ENCODE results near the gene CFLAR. TPM values are rescaled to one million over a fixed set of nuclear protein-coding genes. Genes with fewer than 3 reads are reported as not detected.
A peak's percentile ranks its signal among the peaks of the same experiment; 100 is the strongest.

Gene CFLAR
- total RNA-seq, 1 experiment from 2014 or later: 35.6 TPM

- ChIA-PET CTCF (interaction anchor here (1.2 kb wide), 2 partner anchors 9 to 31 kb away, joined by 4 read pairs; no protein-coding TSS in a partner anchor), RAD21 (ENCODE audit: low non-redundant PET in 1 of 2, low total read pairs in 2 of 2, uncharacterized antibody in 2 of 2, unreplicated experiment in 2 of 2) (no interaction called here), POLR2A (no interaction called here)
- TF ChIP-seq ATF3 (IDR thresholded peaks at IDR 0.05): no peak
- TF ChIP-seq CTCF (IDR thresholded peaks at IDR 0.05 in 2 of 3, conservative IDR thresholded peaks at IDR 0.05 in 1 of 3; ENCODE audit: borderline replicate concordance in 1 of 3, insufficient read depth in 1 of 3, low read depth in 2 of 3, low read length in 2 of 3): no peak
- no peak overlapping the region for H2AFZ ChIP-seq (ENCODE audit: low read depth, low read length, poor library complexity, severe bottlenecking)
- no peaks in the 10 kb centered on the region for H3K36me3 ChIP-seq (ENCODE audit: control insufficient read depth in 1 of 2, insufficient read depth in 2 of 2, low read length in 2 of 2)
- ATAC-seq (no peak), DNase-seq (ENCODE audit: low read depth, low spot score) (no peak)
- H3K27me3 ChIP-seq (ENCODE audit: insufficient read depth, low read length): no peaks in the 10 kb centered on the region
- H3K4me2 ChIP-seq (ENCODE audit: low read length): 0 out of 2 replicates have a peak overlapping the region, but pooled peaks have one; percentile 24
- peak overlapping the region; percentile 14; the same call in 1 of the 2 replicates for H3K9ac ChIP-seq (ENCODE audit: low read length)
- H3K4me1 ChIP-seq (ENCODE audit: control insufficient read depth in 1 of 2, insufficient read depth in 2 of 2, low read length in 2 of 2): peaks cover 13 to 88% of the 10 kb centered on the region in 2 experiments
- no TSS peak for BruUV-seq (replicated peaks)
- intact Hi-C loops (cut with micrococcal nuclease): no loop called here
- no peaks in the 10 kb centered on the region for H3K9me2 ChIP-seq (ENCODE audit: insufficient read depth)
- no peak overlapping the region for H3K27ac ChIP-seq (ENCODE audit: low read depth, low read length)
- H3K9me3 ChIP-seq (ENCODE audit: control insufficient read depth in 1 of 2, insufficient read depth in 1 of 2, low read depth in 1 of 2, low read length in 2 of 2): no peaks in the 10 kb centered on the region
- no peaks in the 10 kb centered on the region for H4K20me1 ChIP-seq (ENCODE audit: insufficient read depth)
- H3K4me3 ChIP-seq (replicated peaks in 1 of 2; ENCODE audit: low read depth in 1 of 2, low read length in 2 of 2): no peak overlapping the region
- peaks cover 81% of the 10 kb centered on the region for H3K79me2 ChIP-seq (ENCODE audit: insufficient read depth, low read length)
Observed at GRCh38 chr2:201127152-201127511, 11.2 kb downstream of the CFLAR start.

- ChIA-PET RAD21 (ENCODE audit: low non-redundant PET in 1 of 2, low total read pairs in 2 of 2, uncharacterized antibody in 2 of 2, unreplicated experiment in 2 of 2) (no interaction called here), POLR2A (no interaction called here), CTCF (interaction anchor here (1.2 kb wide), 1 partner anchor 9 kb away, joined by 4 read pairs; no protein-coding TSS in a partner anchor)
- Histone ChIP-seq H3K36me3 (ENCODE audit: control insufficient read depth in 1 of 2, insufficient read depth in 2 of 2, low read length in 2 of 2) (peaks cover 0 to 1% of the 10 kb centered on the region in 2 experiments; a peak in 1 of 4 replicates), H4K20me1 (ENCODE audit: insufficient read depth) (no peaks in the 10 kb centered on the region), H3K27ac (ENCODE audit: low read depth, low read length) (no peak overlapping the region), H3K27me3 (ENCODE audit: insufficient read depth, low read length) (no peaks in the 10 kb centered on the region), H3K9me2 (ENCODE audit: insufficient read depth) (no peaks in the 10 kb centered on the region), H3K9ac (ENCODE audit: low read length) (peak overlapping the region; percentile 14), H3K4me3 (replicated peaks in 1 of 2; ENCODE audit: low read depth in 1 of 2, low read length in 2 of 2) (no peak overlapping the region), H3K4me2 (ENCODE audit: low read length) (peak overlapping the region; percentile 24; the same call in 1 of the 2 replicates), H2AFZ (ENCODE audit: low read depth, low read length, poor library complexity, severe bottlenecking) (no peak overlapping the region), H3K79me2 (ENCODE audit: insufficient read depth, low read length) (peaks cover 79% of the 10 kb centered on the region), H3K9me3 (ENCODE audit: control insufficient read depth in 1 of 2, insufficient read depth in 1 of 2, low read depth in 1 of 2, low read length in 2 of 2) (no peaks in the 10 kb centered on the region), H3K4me1 (ENCODE audit: control insufficient read depth in 1 of 2, insufficient read depth in 2 of 2, low read length in 2 of 2) (peaks cover 13 to 84% of the 10 kb centered on the region in 2 experiments)
- no TSS peak for BruUV-seq (replicated peaks)
- no peak for ATAC-seq
- TF ChIP-seq POLR2A (IDR thresholded peaks at IDR 0.05; ENCODE audit: borderline replicate concordance, extremely low read depth, insufficient read depth, insufficient read length): no peak
- DNase-seq (ENCODE audit: low read depth, low spot score): no peak
- intact Hi-C loops (cut with micrococcal nuclease): no loop called here
Observed at GRCh38 chr2:201127570-201127969, 11.6 kb downstream of the CFLAR start.

All from HCT116 (cell line).